ENCODE results near the gene PCDHA1.

Gene PCDHA1

DNA sequence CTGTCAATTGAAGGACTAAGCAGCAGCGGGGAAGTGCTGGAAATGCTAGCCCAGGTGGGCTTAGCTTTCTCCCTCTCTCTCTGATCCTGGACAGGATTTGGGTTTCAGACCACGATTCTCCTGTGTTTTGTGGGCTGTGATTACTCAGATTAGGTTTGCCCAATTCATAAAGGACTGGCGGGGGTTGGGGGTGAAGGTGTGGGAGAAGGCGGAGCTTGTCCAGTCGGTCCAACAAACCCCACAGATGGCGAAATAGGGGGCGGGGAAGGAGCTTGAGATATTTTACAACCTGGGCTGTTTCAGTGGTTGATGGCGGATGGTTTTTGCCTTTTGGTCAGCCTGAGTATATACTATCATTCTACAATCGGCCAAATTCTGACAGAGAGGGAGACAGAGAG, 215.5 kb downstream of the PCDHA1 start:
- ChIA-PET POLR2A (interaction anchor here (0.8 kb wide), 1 partner anchor 76 kb away, joined by 3 read pairs; the partner anchor contains the start of gene PCDHAC1), CTCF (interaction anchor here (0.6 to 1.2 kb wide), 3 partner anchors 25 to 328 kb away, joined by 3 to 12 read pairs (median 4); no protein-coding TSS in a partner anchor)

DNA sequence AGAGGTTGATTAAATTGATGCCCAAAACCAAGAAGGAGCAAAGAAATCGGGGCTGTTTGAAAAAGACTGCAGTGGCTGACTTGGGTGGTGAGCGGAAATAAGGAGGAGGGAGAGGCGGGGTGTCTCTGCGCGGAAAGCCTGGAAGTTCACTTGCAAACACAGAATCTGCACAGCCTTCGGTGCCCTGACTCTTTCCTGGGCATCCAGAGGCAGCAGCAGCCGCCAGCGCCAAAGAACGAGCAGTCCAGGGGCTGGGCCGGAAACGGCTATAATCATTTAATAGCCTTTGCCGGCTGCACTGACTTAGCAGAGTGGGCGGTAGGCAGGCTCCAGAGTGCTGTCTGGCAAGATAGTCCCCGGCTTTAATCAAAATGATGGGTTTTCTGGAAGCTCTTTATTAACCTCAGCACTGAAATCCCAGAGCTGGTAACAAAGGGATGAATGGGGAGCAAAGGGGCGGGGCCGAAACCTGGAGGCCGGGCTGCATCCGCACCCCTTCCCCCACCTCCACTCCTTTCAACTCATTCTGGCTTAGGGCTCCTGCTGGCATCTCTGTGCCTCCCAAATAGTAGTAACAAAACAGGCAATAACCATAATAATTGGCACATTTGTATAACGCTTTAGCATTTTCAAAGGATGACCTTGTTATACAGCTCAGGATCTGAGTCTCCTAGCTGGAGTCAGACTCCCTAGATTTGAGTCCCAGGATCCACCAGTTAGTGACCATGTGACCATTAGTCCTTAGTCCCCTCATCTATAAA, 216.1 kb downstream of the PCDHA1 start:
- H3K4me3 ChIP-seq (ENCODE audit: low read depth, low read length) = peak overlapping the region; percentile 39
- peak overlapping the region; percentile 62; the same call in 1 of the 2 replicates for H3K27ac ChIP-seq (ENCODE audit: extremely low read depth, low read depth, low read length)
- ChIA-PET CTCF (interaction anchor here (1.2 kb wide), 1 partner anchor 38 kb away, joined by 4 read pairs; no protein-coding TSS in a partner anchor), POLR2A (interaction anchor here (0.8 kb wide), 1 partner anchor 76 kb away, joined by 3 read pairs; the partner anchor contains the start of gene PCDHAC1)
- TF ChIP-seq ZXDB (tag by site-specific recombination; IDR thresholded peaks at IDR 0.05) (peak; percentile 15; the same call in 1 of the 2 replicates), ZNF629 (tag by site-specific recombination; IDR thresholded peaks at IDR 0.05) (no peak), ZFHX2 (tag by site-specific recombination; conservative IDR thresholded peaks at IDR 0.05) (peak; percentile 27; the same call in 1 of the 2 replicates), GLIS2 (tag by site-specific recombination; IDR thresholded peaks at IDR 0.05) (no peak), SP2 (tag by site-specific recombination; IDR thresholded peaks at IDR 0.05) (peak; percentile 34; the same call in 1 of the 2 replicates), ZNF335 (tag by site-specific recombination; conservative IDR thresholded peaks at IDR 0.05) (peak; percentile 19; the same call in 1 of the 2 replicates), FEZF1 (tag by site-specific recombination; IDR thresholded peaks at IDR 0.05) (0 out of 2 replicates have a peak, but pooled peaks have one; percentile 32), ZNF837 (tag by site-specific recombination; IDR thresholded peaks at IDR 0.05) (no peak), ZBTB17 (tag by site-specific recombination; IDR thresholded peaks at IDR 0.05) (peak; percentile 83), ZNF266 (tag by site-specific recombination; IDR thresholded peaks at IDR 0.05; ENCODE audit: low read depth) (no peak), ZNF146 (tag by site-specific recombination; IDR thresholded peaks at IDR 0.05) (no peak), SP7 (tag by site-specific recombination; IDR thresholded peaks at IDR 0.05) (0 out of 2 replicates have a peak, but pooled peaks have one; percentile 10), TCF7L2 (IDR thresholded peaks at IDR 0.05; ENCODE audit: borderline replicate concordance, low read depth, low read length) (no peak)
- TF ChIP-seq, protein P1, sequence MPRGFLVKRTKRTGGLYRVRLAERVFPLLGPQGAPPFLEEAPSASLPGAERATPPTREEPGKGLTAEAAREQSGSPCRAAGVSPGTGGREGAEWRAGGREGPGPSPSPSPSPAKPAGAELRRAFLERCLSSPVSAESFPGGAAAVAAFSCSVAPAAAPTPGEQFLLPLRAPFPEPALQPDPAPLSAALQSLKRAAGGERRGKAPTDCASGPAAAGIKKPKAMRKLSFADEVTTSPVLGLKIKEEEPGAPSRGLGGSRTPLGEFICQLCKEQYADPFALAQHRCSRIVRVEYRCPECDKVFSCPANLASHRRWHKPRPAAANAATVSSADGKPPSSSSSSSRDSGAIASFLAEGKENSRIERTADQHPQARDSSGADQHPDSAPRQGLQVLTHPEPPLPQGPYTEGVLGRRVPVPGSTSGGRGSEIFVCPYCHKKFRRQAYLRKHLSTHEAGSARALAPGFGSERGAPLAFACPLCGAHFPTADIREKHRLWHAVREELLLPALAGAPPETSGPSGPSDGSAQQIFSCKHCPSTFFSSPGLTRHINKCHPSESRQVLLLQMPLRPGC (tag by site-specific recombination; IDR thresholded peaks at IDR 0.05) = no peak
- H3K4me1 ChIP-seq (ENCODE audit: control insufficient read depth, insufficient read depth, low read length) = peaks cover 24% of the 10 kb centered on the region
- no peaks in the 10 kb centered on the region for H3K9me3 ChIP-seq (ENCODE audit: control insufficient read depth, insufficient read depth, low read depth, low read length)
- no peaks in the 10 kb centered on the region for H3K36me3 ChIP-seq (ENCODE audit: control insufficient read depth in 2 of 2, insufficient read depth in 1 of 2, low read length in 2 of 2)

More for the DNA sequence above, 215.5 kb downstream of the PCDHA1 start:
- peaks cover 24% of the 10 kb centered on the region for H3K4me1 ChIP-seq (ENCODE audit: control insufficient read depth, insufficient read depth, low read length)
- H3K9me3 ChIP-seq (ENCODE audit: control insufficient read depth, insufficient read depth, low read depth, low read length) = no peaks in the 10 kb centered on the region
- no peaks in the 10 kb centered on the region for H3K36me3 ChIP-seq (ENCODE audit: control insufficient read depth in 2 of 2, insufficient read depth in 1 of 2, low read length in 2 of 2)
- H3K4me3 ChIP-seq (ENCODE audit: low read depth, low read length) = peak overlapping the region; percentile 39
- peak overlapping the region; percentile 62; the same call in 1 of the 2 replicates for H3K27ac ChIP-seq (ENCODE audit: extremely low read depth, low read depth, low read length)
- peak; percentile 28; the same call in 1 of the 2 replicates for TF ChIP-seq SP3 (tag by site-specific recombination; IDR thresholded peaks at IDR 0.05)
- no peak for TF ChIP-seq ZNF777 (tag by site-specific recombination; IDR thresholded peaks at IDR 0.05; ENCODE audit: borderline replicate concordance)

DNA sequence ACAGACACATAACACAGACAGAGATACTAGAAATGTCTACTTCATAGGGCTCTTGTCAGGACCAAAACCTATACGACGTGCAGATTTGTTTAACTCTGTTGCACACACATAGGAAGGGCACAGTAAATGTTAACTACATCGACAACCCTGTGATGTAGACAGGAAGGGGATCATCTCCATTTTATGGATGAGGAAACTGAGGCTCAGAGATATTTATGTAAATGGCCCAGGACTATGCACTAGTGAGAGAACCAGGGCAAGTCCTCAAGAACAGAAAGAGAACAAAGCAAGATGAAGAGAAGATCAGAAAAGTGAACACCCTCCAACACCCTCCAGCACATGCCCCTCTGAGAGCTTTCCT, 216.6 kb downstream of the PCDHA1 start:
- TF ChIP-seq ZNF76 (tag by site-specific recombination; IDR thresholded peaks at IDR 0.05; ENCODE audit: borderline replicate concordance, low read depth) (no peak), ZXDB (tag by site-specific recombination; IDR thresholded peaks at IDR 0.05) (no peak), ZNF624 (tag by site-specific recombination; IDR thresholded peaks at IDR 0.05) (no peak)
- TF ChIP-seq, protein P2, sequence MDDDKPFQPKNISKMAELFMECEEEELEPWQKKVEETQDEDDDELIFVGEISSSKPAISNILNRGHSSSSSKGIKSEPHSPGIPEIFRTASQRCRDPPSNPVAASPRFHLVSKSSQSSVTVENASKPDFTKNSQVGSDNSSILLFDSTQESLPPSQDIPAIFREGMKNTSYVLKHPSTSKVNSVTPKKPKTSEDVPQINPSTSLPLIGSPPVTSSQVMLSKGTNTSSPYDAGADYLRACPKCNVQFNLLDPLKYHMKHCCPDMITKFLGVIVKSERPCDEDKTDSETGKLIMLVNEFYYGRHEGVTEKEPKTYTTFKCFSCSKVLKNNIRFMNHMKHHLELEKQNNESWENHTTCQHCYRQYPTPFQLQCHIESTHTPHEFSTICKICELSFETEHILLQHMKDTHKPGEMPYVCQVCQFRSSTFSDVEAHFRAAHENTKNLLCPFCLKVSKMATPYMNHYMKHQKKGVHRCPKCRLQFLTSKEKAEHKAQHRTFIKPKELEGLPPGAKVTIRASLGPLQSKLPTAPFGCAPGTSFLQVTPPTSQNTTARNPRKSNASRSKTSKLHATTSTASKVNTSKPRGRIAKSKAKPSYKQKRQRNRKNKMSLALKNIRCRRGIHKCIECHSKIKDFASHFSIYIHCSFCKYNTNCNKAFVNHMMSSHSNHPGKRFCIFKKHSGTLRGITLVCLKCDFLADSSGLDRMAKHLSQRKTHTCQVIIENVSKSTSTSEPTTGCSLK (tag by site-specific recombination; IDR thresholded peaks at IDR 0.05) = no peak
- Histone ChIP-seq H3K4me3 (ENCODE audit: low read depth, low read length) (no peak overlapping the region), H3K9me3 (ENCODE audit: control insufficient read depth, insufficient read depth, low read depth, low read length) (no peaks in the 10 kb centered on the region), H3K4me1 (ENCODE audit: control insufficient read depth, insufficient read depth, low read length) (peaks cover 24% of the 10 kb centered on the region), H3K27ac (ENCODE audit: extremely low read depth, low read depth, low read length) (no peak overlapping the region), H3K36me3 (ENCODE audit: control insufficient read depth in 2 of 2, insufficient read depth in 1 of 2, low read length in 2 of 2) (no peaks in the 10 kb centered on the region)
- CTCF ChIA-PET = interaction anchor here (0.7 to 1.4 kb wide), 2 partner anchors 14 to 121 kb away, joined by 3 to 5 read pairs; partner anchors contain the start of gene PCDHA13
- POLR2A ChIA-PET = no interaction called here
